ENCODE measurements around the gene ARHGAP15.

- TF ChIP-seq EP300 (IDR thresholded peaks at IDR 0.05): no peak
- TF ChIP-seq JUN (IDR thresholded peaks at IDR 0.05): no peak
- TF ChIP-seq, protein P1, sequence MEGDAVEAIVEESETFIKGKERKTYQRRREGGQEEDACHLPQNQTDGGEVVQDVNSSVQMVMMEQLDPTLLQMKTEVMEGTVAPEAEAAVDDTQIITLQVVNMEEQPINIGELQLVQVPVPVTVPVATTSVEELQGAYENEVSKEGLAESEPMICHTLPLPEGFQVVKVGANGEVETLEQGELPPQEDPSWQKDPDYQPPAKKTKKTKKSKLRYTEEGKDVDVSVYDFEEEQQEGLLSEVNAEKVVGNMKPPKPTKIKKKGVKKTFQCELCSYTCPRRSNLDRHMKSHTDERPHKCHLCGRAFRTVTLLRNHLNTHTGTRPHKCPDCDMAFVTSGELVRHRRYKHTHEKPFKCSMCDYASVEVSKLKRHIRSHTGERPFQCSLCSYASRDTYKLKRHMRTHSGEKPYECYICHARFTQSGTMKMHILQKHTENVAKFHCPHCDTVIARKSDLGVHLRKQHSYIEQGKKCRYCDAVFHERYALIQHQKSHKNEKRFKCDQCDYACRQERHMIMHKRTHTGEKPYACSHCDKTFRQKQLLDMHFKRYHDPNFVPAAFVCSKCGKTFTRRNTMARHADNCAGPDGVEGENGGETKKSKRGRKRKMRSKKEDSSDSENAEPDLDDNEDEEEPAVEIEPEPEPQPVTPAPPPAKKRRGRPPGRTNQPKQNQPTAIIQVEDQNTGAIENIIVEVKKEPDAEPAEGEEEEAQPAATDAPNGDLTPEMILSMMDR (IDR thresholded peaks at IDR 0.05): no peak
- no peak for TF ChIP-seq MAX (IDR thresholded peaks at IDR 0.05)
- TF ChIP-seq POLR2A (IDR thresholded peaks at IDR 0.05; ENCODE audit: low read length): no peak
Observed at GRCh38 chr2:143195511-143195910, 66.3 kb downstream of the ARHGAP15 start.

Measured in A549 (cell line).